Adipocyte (in vitro differentiated cells): ENCODE measurements around the gene TRIM5.
"Not testable (repeated sequence)": the region's sequence is repeated elsewhere in the genome, so short reads cannot be mapped to it uniquely, and the experiment has no call there.

Source experiments
- DNase-seq: peaks from one replicate; pipeline ENCODE4 v3.0.0-alpha.2; 2015; ENCODE audit warnings: low read depth
- H3K27me3 ChIP-seq: replicated peaks from 2 replicates; pipeline ENCODE4 v1.7.0; 2013; ENCODE audit warnings: mild to moderate bottlenecking, low read length, moderate library complexity; ENCODE audit not compliant: control insufficient read depth, insufficient read depth
- H3K36me3 ChIP-seq: 2 replicates; pipeline ENCODE4 v1.7.0; 2013; ENCODE audit warnings: low read length, mild to moderate bottlenecking, moderate library complexity; ENCODE audit not compliant: control insufficient read depth, insufficient read depth, severe bottlenecking
- H3K4me1 ChIP-seq: 2 replicates; pipeline ENCODE4 v1.7.0; 2013; ENCODE audit warnings: mild to moderate bottlenecking, low read length, moderate library complexity; ENCODE audit not compliant: control insufficient read depth, insufficient read depth
- H3K4me3 ChIP-seq: 2 replicates; pipeline ENCODE4 v1.7.0; 2013; ENCODE audit warnings: mild to moderate bottlenecking, low read length, moderate library complexity
- H3K9ac ChIP-seq: 2 replicates; pipeline ENCODE4 v1.7.0; 2013; ENCODE audit warnings: mild to moderate bottlenecking, low read length, moderate library complexity
- H3K9me3 ChIP-seq: 2 replicates; pipeline ENCODE4 v1.7.0; 2013; ENCODE audit warnings: mild to moderate bottlenecking, low read length, moderate library complexity; ENCODE audit not compliant: control insufficient read depth

The TRIM5 gene

GRCh38 chr11:5684646-5685362, at the start of gene TRIM5:
Gene TRIM5 (minus strand): TSS chr11:5685074. CDS start chr11:5680177, 4,897 bp downstream.
- DNase-seq = peak; percentile 99
- peak within 1 kb of the TSS; percentile 90 for H3K9ac ChIP-seq
- peaks cover 16% of the 10 kb centered on the region for H3K4me1 ChIP-seq
- no peaks in the 10 kb centered on the region for H3K9me3 ChIP-seq
- H3K27me3 ChIP-seq = no peaks in the 10 kb centered on the region
- peaks cover under 1% of the 10 kb centered on the region for H3K36me3 ChIP-seq
- H3K4me3 ChIP-seq = peak within 1 kb of the TSS; percentile 89

DNA sequence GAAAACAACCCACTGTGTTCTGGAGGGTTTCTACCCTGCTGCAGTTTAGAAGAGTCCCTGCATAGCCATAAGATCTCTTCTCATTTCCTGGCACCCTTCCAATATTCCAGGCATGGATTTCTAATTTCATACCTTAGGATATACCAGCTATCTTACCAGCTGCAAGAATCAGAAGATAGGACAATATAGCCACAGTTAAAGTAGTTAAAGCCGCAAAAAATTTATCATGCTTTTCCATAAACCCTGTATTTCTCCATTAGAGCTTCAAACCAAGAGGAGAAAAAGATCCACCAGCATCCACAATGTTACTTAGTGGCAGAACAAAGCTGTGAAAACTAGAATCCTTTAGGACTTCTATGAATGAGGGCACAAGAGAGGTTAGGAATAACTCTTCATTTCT, 42.8 kb upstream of the TRIM5 start:
- no peak for DNase-seq
- H3K9ac ChIP-seq = no peak overlapping the region
- no peaks in the 10 kb centered on the region for H3K4me1 ChIP-seq
- peaks cover 7% of the 10 kb centered on the region for H3K27me3 ChIP-seq
- no peaks in the 10 kb centered on the region for H3K9me3 ChIP-seq
- H3K36me3 ChIP-seq = no peaks in the 10 kb centered on the region
- no peak overlapping the region for H3K4me3 ChIP-seq

GRCh38 chr11:5726351-5726750, 41.5 kb upstream of the TRIM5 start:
- no peak for DNase-seq
- H3K36me3 ChIP-seq = no peaks in the 10 kb centered on the region
- no peaks in the 10 kb centered on the region for H3K4me1 ChIP-seq
- H3K9ac ChIP-seq = no peak overlapping the region
- H3K4me3 ChIP-seq = no peak overlapping the region
- no peaks in the 10 kb centered on the region for H3K9me3 ChIP-seq
- H3K27me3 ChIP-seq = peaks cover 7% of the 10 kb centered on the region

DNA sequence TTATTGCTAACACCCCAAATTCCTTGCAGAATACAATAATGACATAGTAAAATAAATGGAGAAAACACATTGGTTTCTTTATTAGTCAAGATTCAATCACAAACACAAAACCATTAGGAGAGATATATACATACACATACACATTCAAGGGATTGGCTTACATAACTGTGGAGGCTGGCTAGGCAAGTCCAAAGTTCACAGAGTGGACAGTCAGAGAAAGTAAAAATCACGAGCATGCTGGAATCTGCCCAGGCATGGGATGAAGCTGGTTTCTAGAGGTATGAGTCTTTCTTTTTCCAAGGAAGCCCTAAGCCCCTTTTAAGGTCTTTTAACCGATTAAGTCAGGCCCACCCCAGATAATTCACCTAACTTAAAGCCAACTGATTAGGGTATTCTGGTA, 37.7 kb upstream of the TRIM5 start:
- no peak overlapping the region for H3K4me3 ChIP-seq
- no peaks in the 10 kb centered on the region for H3K36me3 ChIP-seq
- peaks cover 7% of the 10 kb centered on the region for H3K27me3 ChIP-seq
- H3K9me3 ChIP-seq = no peaks in the 10 kb centered on the region
- H3K4me1 ChIP-seq = peaks cover 12% of the 10 kb centered on the region
- no peak for DNase-seq
- H3K9ac ChIP-seq = no peak overlapping the region

GRCh38 chr11:5719703-5720495, 35.0 kb upstream of the TRIM5 start:
- H3K9ac ChIP-seq = no peak overlapping the region
- H3K27me3 ChIP-seq = peaks cover 4% of the 10 kb centered on the region
- H3K36me3 ChIP-seq = no peaks in the 10 kb centered on the region
- peak; percentile 10 for DNase-seq
- H3K9me3 ChIP-seq = no peaks in the 10 kb centered on the region
- H3K4me3 ChIP-seq = no peak overlapping the region
- H3K4me1 ChIP-seq = peaks cover 12% of the 10 kb centered on the region

GRCh38 chr11:5716518-5716917, 31.6 kb upstream of the TRIM5 start:
- not testable (repeated sequence) for H3K9ac ChIP-seq, H3K9me3 ChIP-seq, H3K4me3 ChIP-seq, DNase-seq, H3K27me3 ChIP-seq, H3K36me3 ChIP-seq
- peaks cover 12% of the 10 kb centered on the region for H3K4me1 ChIP-seq

DNA sequence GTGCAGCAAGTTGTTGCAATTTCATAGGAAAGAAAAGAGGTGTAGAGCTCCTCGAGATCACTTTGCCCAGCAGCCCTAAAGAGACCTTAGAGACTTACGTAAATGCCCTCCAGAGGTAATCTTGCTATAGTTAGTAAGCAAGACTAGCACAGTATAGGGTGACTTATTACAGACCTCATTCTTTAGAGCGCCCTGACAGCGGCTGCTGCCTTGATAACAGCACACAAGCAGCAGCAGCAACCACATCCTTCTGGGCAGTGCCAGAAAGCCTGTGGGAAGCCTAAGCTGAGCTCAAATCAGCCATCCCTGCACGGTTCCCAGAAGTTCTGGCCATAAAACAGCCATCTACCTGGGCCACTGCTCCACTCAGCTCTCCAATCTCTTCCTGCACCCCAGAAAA, 28.8 kb upstream of the TRIM5 start:
- Histone ChIP-seq H3K9ac (no peak overlapping the region), H3K4me3 (no peak overlapping the region), H3K9me3 (no peaks in the 10 kb centered on the region), H3K36me3 (peaks cover 31% of the 10 kb centered on the region), H3K27me3 (no peaks in the 10 kb centered on the region), H3K4me1 (no peaks in the 10 kb centered on the region)
- DNase-seq = no peak

GRCh38 chr11:5712507-5712906, 27.6 kb upstream of the TRIM5 start:
- Histone ChIP-seq H3K36me3 (peaks cover 42% of the 10 kb centered on the region), H3K9me3 (no peaks in the 10 kb centered on the region), H3K9ac (no peak overlapping the region), H3K4me1 (no peaks in the 10 kb centered on the region), H3K4me3 (no peak overlapping the region), H3K27me3 (no peaks in the 10 kb centered on the region)
- DNase-seq = peak; percentile 12

DNA sequence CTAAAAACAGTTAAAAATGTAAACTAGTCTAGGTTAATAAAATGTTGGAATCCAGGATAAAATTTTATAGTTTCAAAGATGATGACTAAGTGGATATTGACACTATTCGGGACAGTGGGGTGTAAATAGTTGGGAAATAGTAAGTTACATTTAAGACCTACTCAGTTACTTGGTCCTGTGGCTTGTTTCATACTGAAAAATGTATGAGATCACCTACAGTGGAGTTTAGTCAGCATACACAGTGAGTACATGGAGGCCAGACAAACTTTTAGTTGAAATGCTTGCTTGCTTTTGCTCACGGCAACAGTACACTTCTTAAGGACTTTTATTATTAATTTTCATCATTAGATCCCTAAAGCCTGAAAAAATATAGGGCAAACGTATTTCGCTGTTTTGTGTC, 20.8 kb upstream of the TRIM5 start:
- H3K9ac ChIP-seq = no peak overlapping the region
- peaks cover 91% of the 10 kb centered on the region for H3K36me3 ChIP-seq

DNA sequence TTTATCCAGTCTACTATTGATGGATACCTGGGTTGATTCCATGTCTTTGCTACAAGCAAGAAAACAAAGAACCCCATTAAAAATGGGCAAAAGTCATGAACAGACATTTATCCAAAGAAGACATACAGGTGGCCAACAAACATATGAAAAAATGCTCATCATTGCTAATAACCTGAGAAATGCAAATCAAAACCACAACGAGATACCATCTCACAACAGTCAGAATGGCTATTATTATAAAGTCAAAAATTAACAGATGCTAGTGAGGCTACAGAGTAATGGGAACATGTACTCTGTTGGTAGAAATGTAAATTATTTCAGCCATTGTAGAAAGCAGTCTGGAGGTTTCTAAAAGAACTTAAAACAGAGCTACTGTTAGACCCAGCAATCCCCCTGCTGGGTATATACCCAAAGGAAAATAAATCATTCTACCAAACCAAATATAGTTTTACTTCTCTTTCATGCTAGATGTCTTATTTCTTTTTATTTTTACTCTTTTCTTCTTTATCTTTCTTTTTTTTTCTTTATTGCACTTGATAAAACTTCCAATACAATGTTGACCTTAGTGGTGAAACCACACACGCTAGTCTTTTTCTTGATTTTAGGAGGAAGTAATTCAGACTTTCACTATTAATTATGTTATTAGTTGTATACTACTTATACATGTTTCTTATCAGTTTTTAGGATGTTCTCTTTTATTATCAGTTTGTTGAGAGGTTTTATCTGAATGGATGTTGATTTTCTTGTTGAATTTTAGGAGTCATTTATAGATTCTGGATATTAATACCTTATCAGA, 19.1 kb upstream of the TRIM5 start:
- no peak overlapping the region for H3K9ac ChIP-seq
- peaks cover 10% of the 10 kb centered on the region for H3K4me1 ChIP-seq
- H3K9me3 ChIP-seq = no peaks in the 10 kb centered on the region
- DNase-seq = no peak
- H3K36me3 ChIP-seq = peaks cover 85% of the 10 kb centered on the region
- no peak overlapping the region for H3K4me3 ChIP-seq
- no peaks in the 10 kb centered on the region for H3K27me3 ChIP-seq

More for the DNA sequence above, 20.8 kb upstream of the TRIM5 start:
- DNase-seq = no peak
- Histone ChIP-seq H3K27me3 (no peaks in the 10 kb centered on the region), H3K4me1 (peaks cover 10% of the 10 kb centered on the region), H3K4me3 (no peak overlapping the region), H3K9me3 (no peaks in the 10 kb centered on the region)

GRCh38 chr11:5701055-5701577, 16.2 kb upstream of the TRIM5 start:
- Histone ChIP-seq H3K9ac (no peak overlapping the region), H3K36me3 (peaks cover 84% of the 10 kb centered on the region), H3K9me3 (no peaks in the 10 kb centered on the region), H3K4me3 (no peak overlapping the region), H3K27me3 (no peaks in the 10 kb centered on the region), H3K4me1 (peaks cover 13% of the 10 kb centered on the region)
- DNase-seq = peak; percentile 9
